ENCODE data around the gene OR6C68. TPM values are rescaled to one million over a fixed set of nuclear protein-coding genes. Genes with fewer than 3 reads are reported as not detected.
"Not testable (repeated sequence)": the region's sequence is repeated elsewhere in the genome, so short reads cannot be mapped to it uniquely, and the experiment has no call there.

OR6C68 gene
- total RNA-seq, 1 experiment from 2014 or later: not detected

- H3F3A ChIP-seq (ENCODE audit: low read length, unreplicated experiment): no peaks in the 10 kb centered on the region
- H2AFZ ChIP-seq (ENCODE audit: low read length): no peak overlapping the region
- ATAC-seq: no peak
- H3K27ac ChIP-seq (ENCODE audit: low read length): no peak overlapping the region
- H3K9me3 ChIP-seq (ENCODE audit: low read length): no peaks in the 10 kb centered on the region
- peak; percentile 11 for DNase-seq
- no peaks in the 10 kb centered on the region for H3K9me2 ChIP-seq (replicated peaks; ENCODE audit: low read length)
- H3K4me3 ChIP-seq (ENCODE audit: low read length): no peak overlapping the region
- H3K27me3 ChIP-seq (ENCODE audit: low read length): peaks cover 38% of the 10 kb centered on the region; the same call in 1 of the 2 replicates
- no peaks in the 10 kb centered on the region for H3K4me1 ChIP-seq (ENCODE audit: insufficient read depth, low read length)
- no peaks in the 10 kb centered on the region for H3K36me3 ChIP-seq (ENCODE audit: low read depth, low read length)
- H3K4me2 ChIP-seq (ENCODE audit: low read length): no peak overlapping the region
- CTCF ChIA-PET: no interaction called here
- TF ChIP-seq EZH2phosphoT487 (IDR thresholded peaks at IDR 0.05; ENCODE audit: borderline replicate concordance, low read length): no peak
- peak; percentile 33; the same call in 1 of the 2 replicates for TF ChIP-seq CTCF (conservative IDR thresholded peaks at IDR 0.05; ENCODE audit: low read depth, low read length)
- TF ChIP-seq EZH2 (IDR thresholded peaks at IDR 0.05; ENCODE audit: low read length, unreplicated experiment): no peak
- H3K9ac ChIP-seq (ENCODE audit: low read length): no peak overlapping the region
- H4K20me1 ChIP-seq (ENCODE audit: low read length): no peaks in the 10 kb centered on the region
- BruUV-seq (replicated peaks): no TSS peak
- H3K79me2 ChIP-seq (ENCODE audit: low read length): no peaks in the 10 kb centered on the region
- intact Hi-C loops (cut with micrococcal nuclease): loop anchor here (1.0 kb wide), 1 partner anchor 173 kb away; no protein-coding TSS in a partner anchor
- POLR2A ChIA-PET (ENCODE audit: unreplicated experiment): no interaction called here
Observed at GRCh38 chr12:55446326-55446725, 45.9 kb upstream of the OR6C68 start.

GRCh38 chr12:55448825-55449224, 43.4 kb upstream of the OR6C68 start:
- Histone ChIP-seq H3K9me3 (ENCODE audit: low read length) (no peaks in the 10 kb centered on the region), H3K27me3 (ENCODE audit: low read length) (peaks cover 51% of the 10 kb centered on the region; the same call in 1 of the 2 replicates), H3K27ac (ENCODE audit: low read length) (no peak overlapping the region), H3K4me3 (ENCODE audit: low read length) (no peak overlapping the region), H3K36me3 (ENCODE audit: low read depth, low read length) (no peaks in the 10 kb centered on the region), H3F3A (ENCODE audit: low read length, unreplicated experiment) (no peaks in the 10 kb centered on the region), H3K9ac (ENCODE audit: low read length) (no peak overlapping the region), H2AFZ (ENCODE audit: low read length) (no peak overlapping the region), H3K4me1 (ENCODE audit: insufficient read depth, low read length) (no peaks in the 10 kb centered on the region), H3K9me2 (replicated peaks; ENCODE audit: low read length) (no peaks in the 10 kb centered on the region), H3K4me2 (ENCODE audit: low read length) (no peak overlapping the region), H3K79me2 (ENCODE audit: low read length) (no peaks in the 10 kb centered on the region), H4K20me1 (ENCODE audit: low read length) (no peaks in the 10 kb centered on the region)
- ATAC-seq: no peak
- no TSS peak for BruUV-seq (replicated peaks)
- CTCF ChIA-PET: no interaction called here
- TF ChIP-seq CTCF (conservative IDR thresholded peaks at IDR 0.05; ENCODE audit: low read depth, low read length) (no peak), EZH2phosphoT487 (IDR thresholded peaks at IDR 0.05; ENCODE audit: borderline replicate concordance, low read length) (no peak), EZH2 (IDR thresholded peaks at IDR 0.05; ENCODE audit: low read length, unreplicated experiment) (no peak)
- intact Hi-C loops (cut with micrococcal nuclease): no loop called here
- POLR2A ChIA-PET (ENCODE audit: unreplicated experiment): no interaction called here
- no peak for DNase-seq

- ATAC-seq; H3K27ac ChIP-seq (ENCODE audit: low read length); H3K79me2 ChIP-seq (ENCODE audit: low read length); BruUV-seq (replicated peaks); H2AFZ ChIP-seq (ENCODE audit: low read length); H3K9ac ChIP-seq (ENCODE audit: low read length); POLR2A ChIA-PET (ENCODE audit: unreplicated experiment); intact Hi-C loops (cut with micrococcal nuclease); H3K9me2 ChIP-seq (replicated peaks; ENCODE audit: low read length); CTCF ChIA-PET; H3K4me1 ChIP-seq (ENCODE audit: insufficient read depth, low read length); H3K9me3 ChIP-seq (ENCODE audit: low read length); H3F3A ChIP-seq (ENCODE audit: low read length, unreplicated experiment); H3K4me2 ChIP-seq (ENCODE audit: low read length); H4K20me1 ChIP-seq (ENCODE audit: low read length); H3K4me3 ChIP-seq (ENCODE audit: low read length); H3K36me3 ChIP-seq (ENCODE audit: low read depth, low read length); DNase-seq: not testable (repeated sequence)
- H3K27me3 ChIP-seq (ENCODE audit: low read length): peaks cover 33% of the 10 kb centered on the region; the same call in 1 of the 2 replicates
Observed at GRCh38 chr12:55464926-55465325, 27.3 kb upstream of the OR6C68 start.

All from PC-3 (cell line).